Colonic mucosa (tissue), 4 donors: ENCODE measurements around the gene PRKN. TPM values are rescaled to one million over a fixed set of nuclear protein-coding genes. Genes with fewer than 3 reads are reported as not detected.

Source experiments
- DNase-seq: peaks from one replicate; pipeline ENCODE4 v3.0.0-alpha.2; 2020
- H3K27ac ChIP-seq: fragments of 200-600 bp; one replicate; pipeline ENCODE4 v1.8.0; 2021
- H3K27me3 ChIP-seq: fragments of 200-600 bp; one replicate; pipeline ENCODE4 v1.8.0; 2021
- H3K36me3 ChIP-seq: fragments of 200-600 bp; one replicate; pipeline ENCODE4 v1.8.0; 2021
- H3K4me1 ChIP-seq: fragments of 200-600 bp; one replicate; pipeline ENCODE4 v1.8.0; 2021; ENCODE audit warnings: mild to moderate bottlenecking
- H3K4me3 ChIP-seq: fragments of 200-600 bp; one replicate; pipeline ENCODE4 v1.8.0; 2021
- H3K9ac ChIP-seq, 2 donors: one replicate each; pipeline ENCODE4 v1.7.0; 2013; ENCODE audit warnings: control low read depth in 2 of 2, low read depth in 2 of 2, low read length in 2 of 2
- H3K9me3 ChIP-seq: fragments of 200-600 bp; one replicate; pipeline ENCODE4 v1.8.0; 2021
- intact Hi-C: fragments of 100-400 bp; cut with DNase I; formaldehyde crosslinking; loops from one replicate; pipeline ENCODE4 v1.14.1; 2022
- total RNA-seq, 2 donors: library from RNA; stranded (reverse); fragmentation: NEBNext Ultra II Directional in 1 of 2; extraction: Animal tissue kit (Norgen Biotek cat#: 25700) in 1 of 2; gene quantifications; one replicate each; pipeline ENCODE4 v1.2.1, GENCODE V29; 2021
- TF ChIP-seq, protein P1 (sequence below): fragments of 200-600 bp; IDR thresholded peaks from one replicate; pipeline ENCODE4 v1.8.0; 2022; ENCODE audit warnings: antibody characterized with exemption, mild to moderate bottlenecking
- donor health status: healthy.
- donor health status: DM: no; HTN: no; CAD: no.
- donor health status: DM: no; HTN: no; CAD: no.

PRKN gene
- total RNA-seq, 2 donors from 2014 or later, result 3.7 to 8.1 TPM

- Histone ChIP-seq H3K4me3 (no peak overlapping the region), H3K9ac (no peak overlapping the region), H3K36me3 (no peaks in the 10 kb centered on the region), H3K9me3 (no peaks in the 10 kb centered on the region), H3K4me1 (no peaks in the 10 kb centered on the region), H3K27me3 (no peaks in the 10 kb centered on the region), H3K27ac (no peak overlapping the region)
- intact Hi-C loops, result no loop called here
- no peak for DNase-seq
- TF ChIP-seq, protein P1, sequence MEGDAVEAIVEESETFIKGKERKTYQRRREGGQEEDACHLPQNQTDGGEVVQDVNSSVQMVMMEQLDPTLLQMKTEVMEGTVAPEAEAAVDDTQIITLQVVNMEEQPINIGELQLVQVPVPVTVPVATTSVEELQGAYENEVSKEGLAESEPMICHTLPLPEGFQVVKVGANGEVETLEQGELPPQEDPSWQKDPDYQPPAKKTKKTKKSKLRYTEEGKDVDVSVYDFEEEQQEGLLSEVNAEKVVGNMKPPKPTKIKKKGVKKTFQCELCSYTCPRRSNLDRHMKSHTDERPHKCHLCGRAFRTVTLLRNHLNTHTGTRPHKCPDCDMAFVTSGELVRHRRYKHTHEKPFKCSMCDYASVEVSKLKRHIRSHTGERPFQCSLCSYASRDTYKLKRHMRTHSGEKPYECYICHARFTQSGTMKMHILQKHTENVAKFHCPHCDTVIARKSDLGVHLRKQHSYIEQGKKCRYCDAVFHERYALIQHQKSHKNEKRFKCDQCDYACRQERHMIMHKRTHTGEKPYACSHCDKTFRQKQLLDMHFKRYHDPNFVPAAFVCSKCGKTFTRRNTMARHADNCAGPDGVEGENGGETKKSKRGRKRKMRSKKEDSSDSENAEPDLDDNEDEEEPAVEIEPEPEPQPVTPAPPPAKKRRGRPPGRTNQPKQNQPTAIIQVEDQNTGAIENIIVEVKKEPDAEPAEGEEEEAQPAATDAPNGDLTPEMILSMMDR, result no peak
These were observed 1052.5 kb downstream of the PRKN start for GRCh38 chr6:161674930-161675682.

DNA sequence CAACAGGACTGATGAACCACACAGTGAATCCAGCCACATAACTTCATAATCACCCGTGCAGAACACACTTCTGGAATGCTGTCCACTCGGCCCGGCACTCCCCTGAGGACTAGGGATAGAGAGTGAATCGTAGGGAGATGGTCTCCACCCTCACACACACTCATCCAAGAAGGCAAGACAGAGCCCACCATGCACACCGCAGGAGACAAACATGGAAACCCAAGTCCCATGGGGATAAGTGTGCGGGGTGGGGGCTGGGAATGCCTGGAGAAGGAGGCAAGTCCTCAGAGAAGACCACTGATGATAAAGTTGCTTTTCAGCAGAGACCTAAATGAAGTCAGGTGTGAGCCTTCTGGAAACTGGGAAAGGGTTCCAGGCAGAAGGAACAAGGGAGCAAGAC lies 1054.5 kb downstream of the PRKN start:
- Histone ChIP-seq H3K27ac (no peak overlapping the region), H3K9me3 (no peaks in the 10 kb centered on the region), H3K27me3 (no peaks in the 10 kb centered on the region), H3K4me1 (no peaks in the 10 kb centered on the region), H3K9ac (no peak overlapping the region), H3K36me3 (no peaks in the 10 kb centered on the region), H3K4me3 (no peak overlapping the region)
- TF ChIP-seq, protein P1, result no peak
- DNase-seq, result no peak
- intact Hi-C loops, result no loop called here

DNA sequence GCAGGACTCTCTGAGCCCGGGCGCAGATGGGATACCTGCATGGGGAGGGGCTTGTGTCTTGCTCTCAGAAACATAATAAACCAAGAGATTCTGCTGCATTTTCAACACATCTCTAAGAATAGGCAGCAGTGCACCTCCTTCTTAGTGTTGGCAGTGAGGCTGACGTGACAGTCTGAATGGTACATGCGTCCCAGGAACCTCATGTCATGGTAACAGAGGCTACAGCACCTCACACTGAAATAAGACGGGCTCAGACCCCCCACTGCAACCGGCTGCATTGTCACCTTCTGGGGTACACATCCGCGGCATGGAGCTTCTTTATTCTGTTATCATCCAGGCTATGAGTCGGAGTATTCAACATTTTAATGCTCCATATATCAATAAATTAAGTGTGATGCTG lies 1056.4 kb downstream of the PRKN start:
- intact Hi-C loops, result no loop called here
- H3K9ac ChIP-seq, result no peak overlapping the region
- H3K9me3 ChIP-seq, result no peaks in the 10 kb centered on the region
- no peaks in the 10 kb centered on the region for H3K36me3 ChIP-seq
- no peak overlapping the region for H3K4me3 ChIP-seq
- no peak for DNase-seq
- H3K4me1 ChIP-seq, result no peaks in the 10 kb centered on the region
- TF ChIP-seq, protein P1, result no peak
- H3K27me3 ChIP-seq, result no peaks in the 10 kb centered on the region
- H3K27ac ChIP-seq, result no peak overlapping the region

DNA sequence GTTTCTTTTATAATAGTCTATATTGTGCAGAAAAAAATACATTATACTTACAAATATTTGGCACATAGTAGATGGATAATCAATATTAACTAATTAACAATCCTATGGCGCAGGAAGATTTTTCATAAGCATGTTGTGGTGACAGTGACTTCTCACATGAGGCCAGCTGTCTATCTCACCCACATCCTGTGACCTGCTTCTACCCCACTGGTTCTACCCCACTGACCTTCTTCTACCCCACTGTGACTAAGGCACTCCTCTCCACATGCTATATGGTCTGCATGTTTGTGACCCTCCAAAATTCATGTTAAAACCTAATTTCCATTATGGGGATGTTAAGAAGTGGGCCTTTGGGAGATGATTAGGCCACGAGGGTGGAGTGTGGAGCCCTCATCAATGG lies 1058.9 kb downstream of the PRKN start:
- DNase-seq, result no peak
- intact Hi-C loops, result no loop called here
- H3K4me1 ChIP-seq, result no peaks in the 10 kb centered on the region
- TF ChIP-seq, protein P1, result no peak
- no peak overlapping the region for H3K4me3 ChIP-seq
- no peak overlapping the region for H3K9ac ChIP-seq
- no peaks in the 10 kb centered on the region for H3K9me3 ChIP-seq
- no peak overlapping the region for H3K27ac ChIP-seq
- H3K36me3 ChIP-seq, result no peaks in the 10 kb centered on the region
- no peaks in the 10 kb centered on the region for H3K27me3 ChIP-seq

- intact Hi-C loops, result no loop called here
- Histone ChIP-seq H3K9me3 (no peaks in the 10 kb centered on the region), H3K36me3 (no peaks in the 10 kb centered on the region), H3K27me3 (no peaks in the 10 kb centered on the region), H3K27ac (no peak overlapping the region), H3K9ac (no peak overlapping the region), H3K4me1 (no peaks in the 10 kb centered on the region), H3K4me3 (no peak overlapping the region)
- DNase-seq, result no peak
- TF ChIP-seq, protein P1, result no peak
These were observed 1059.6 kb downstream of the PRKN start for GRCh38 chr6:161667957-161668356.
